GM18907 (cell line): ENCODE data around the gene ELOVL6.
"Not testable (repeated sequence)": the region's sequence is repeated elsewhere in the genome, so short reads cannot be mapped to it uniquely, and the experiment has no call there.

Experiments
- ATAC-seq: cut with Tn5 transposase; IDR thresholded peaks from one replicate; pipeline ENCODE4 v1.9.1; 2021; ENCODE audit warnings: mild to moderate bottlenecking, moderate library complexity; ENCODE audit not compliant: unreplicated experiment

ELOVL6 gene

DNA sequence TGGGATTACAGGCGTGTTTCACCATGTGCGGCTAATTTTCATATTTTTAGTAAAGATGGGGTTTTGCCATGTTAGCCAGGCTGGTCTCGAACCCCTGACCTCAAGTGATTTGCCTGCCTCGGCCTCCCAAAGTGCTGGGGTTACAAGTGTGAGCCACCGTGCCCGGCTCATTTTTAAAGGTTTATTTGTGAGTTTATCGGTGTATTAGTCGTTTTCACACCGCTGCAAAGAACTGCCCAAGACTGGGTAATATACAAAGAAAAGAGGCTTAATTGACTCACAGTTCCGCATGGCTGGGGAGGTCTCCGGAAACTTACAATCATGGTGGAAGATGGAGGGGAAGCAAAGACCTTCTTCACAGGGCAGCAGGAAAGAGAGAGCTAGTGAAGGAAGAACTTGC, 159.3 kb downstream of the ELOVL6 start:
- not testable (repeated sequence) for ATAC-seq

DNA sequence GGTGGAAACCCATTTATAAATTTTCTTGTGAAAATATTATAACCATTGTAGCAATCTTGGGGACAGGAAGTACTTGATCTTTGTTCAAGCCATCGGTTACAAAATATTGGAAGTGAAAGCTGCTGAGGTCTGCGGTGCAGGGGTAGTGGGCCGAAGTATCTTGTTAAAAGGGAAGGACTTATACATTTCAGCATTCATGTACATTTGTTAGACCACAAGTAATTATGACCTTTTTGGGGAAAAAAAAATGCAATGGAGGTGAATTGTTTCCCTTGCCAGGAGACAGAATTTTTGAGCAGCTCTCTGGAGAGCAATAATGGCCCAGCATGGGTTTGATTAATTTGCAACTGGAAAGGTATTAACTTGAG, 164.4 kb downstream of the ELOVL6 start:
- ATAC-seq, result peak; percentile 97

DNA sequence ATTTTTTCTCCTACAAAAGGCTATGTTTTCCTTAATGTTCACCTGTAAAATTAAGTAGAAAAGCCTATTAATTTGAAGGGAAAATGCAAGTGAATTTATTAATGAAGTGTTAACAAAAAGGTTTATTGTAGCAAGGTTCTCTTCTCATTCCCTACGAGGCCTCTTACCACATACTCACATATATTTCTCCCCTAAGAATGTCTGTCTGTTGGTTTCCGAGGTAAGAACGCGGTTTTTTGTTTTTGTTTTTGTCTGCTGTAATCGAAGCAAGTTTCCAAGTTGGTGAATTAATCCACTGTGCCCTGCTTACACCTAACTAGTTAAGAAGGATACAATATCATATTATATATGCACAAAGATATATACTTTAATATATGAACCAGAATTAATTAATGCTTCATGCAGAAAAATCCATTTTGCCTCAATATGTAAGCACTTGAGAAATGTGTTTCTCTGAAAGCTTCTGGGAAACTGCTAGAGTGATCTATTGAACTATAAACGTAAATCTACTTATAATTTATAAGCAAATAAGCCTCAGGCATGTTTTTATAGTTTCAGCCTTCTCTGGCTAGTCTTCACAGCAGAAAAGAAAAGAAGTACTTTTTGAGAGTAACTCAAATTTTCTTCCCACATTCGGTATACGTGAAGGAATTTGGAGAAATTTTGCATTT, 164.9 kb downstream of the ELOVL6 start:
- ATAC-seq, result peak; percentile 8

- ATAC-seq, result peak; percentile 41
Measured at GRCh38 chr4:110032603-110033002, 165.8 kb downstream of the ELOVL6 start.

DNA sequence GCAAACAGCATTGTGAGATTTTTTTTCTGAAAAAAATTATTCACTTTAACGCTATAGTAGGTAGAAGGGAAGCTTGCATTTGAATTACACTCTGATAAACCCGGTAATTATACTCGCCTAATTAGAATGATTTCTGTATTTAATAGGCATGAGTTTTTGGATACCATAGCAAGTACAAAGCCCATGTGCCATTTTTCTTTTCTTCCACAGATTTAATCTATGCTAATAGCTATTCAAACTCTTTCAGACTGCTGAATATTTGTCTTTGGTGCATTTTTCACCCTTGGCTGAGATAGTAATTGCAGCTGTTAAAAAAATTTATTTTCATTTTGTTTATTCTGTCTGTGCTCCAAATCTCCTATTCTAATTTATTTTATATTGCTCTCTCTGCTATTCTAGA, 172.7 kb downstream of the ELOVL6 start:
- no peak for ATAC-seq

- no peak for ATAC-seq
Measured at GRCh38 chr4:110025056-110025455, 173.4 kb downstream of the ELOVL6 start.

DNA sequence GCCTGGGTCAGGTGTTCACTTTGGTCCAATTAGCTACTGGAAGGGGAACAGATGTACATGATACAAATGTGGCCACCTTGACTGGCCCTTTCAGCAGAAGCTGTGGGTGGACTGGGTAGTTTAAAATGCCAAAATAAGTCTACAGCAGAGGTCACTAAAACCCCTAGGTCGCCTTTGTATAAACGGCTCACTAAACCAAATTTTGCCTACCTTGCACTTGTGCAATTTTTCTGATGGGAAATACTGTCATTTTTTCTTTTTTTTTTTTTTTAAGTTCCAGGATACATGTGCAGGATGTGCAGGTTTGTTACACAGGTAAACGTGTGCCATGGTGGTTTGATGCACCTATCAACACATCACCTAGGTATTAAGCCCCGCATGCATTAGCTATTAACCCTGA, 176.0 kb downstream of the ELOVL6 start:
- ATAC-seq, result no peak

DNA sequence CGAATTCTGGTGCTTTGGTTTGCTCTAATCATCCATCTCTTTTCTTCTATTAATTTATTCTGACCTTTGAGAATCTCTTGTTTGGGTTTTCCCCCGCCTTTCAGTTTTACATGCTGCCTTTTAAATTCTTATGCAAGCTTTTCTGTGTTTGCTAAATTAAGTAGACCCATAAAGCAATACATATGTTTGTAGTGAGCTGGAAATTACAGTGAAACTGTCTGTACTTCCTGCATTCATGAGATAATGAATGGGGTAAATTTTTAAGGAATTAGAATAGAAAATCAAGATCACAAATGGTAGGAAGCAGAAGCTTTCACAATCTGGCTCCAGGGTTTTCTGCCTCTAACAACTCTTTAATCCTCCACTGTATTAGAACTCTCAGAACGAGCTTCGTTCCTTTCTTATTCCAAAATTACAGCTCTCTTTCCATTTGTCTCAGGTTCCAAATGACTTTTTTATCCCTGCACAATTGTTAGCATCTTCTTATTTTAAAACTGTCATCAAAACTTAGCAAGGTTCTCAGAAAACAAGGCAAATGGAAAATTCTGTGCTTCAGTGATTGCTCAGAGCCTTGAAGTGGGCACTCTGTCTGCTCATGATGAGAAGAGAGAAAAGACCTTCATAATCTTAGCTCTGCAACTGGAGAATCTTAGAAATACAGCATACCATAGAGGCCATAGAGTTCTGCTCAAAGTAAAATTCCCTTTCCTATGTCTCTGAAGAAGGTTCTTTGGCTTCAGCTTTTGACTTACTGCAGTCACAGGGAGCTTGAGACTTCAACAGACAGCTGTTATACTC, 177.6 kb downstream of the ELOVL6 start:
- no peak for ATAC-seq

- no peak for ATAC-seq
Measured at GRCh38 chr4:110020139-110020538, 178.3 kb downstream of the ELOVL6 start.

DNA sequence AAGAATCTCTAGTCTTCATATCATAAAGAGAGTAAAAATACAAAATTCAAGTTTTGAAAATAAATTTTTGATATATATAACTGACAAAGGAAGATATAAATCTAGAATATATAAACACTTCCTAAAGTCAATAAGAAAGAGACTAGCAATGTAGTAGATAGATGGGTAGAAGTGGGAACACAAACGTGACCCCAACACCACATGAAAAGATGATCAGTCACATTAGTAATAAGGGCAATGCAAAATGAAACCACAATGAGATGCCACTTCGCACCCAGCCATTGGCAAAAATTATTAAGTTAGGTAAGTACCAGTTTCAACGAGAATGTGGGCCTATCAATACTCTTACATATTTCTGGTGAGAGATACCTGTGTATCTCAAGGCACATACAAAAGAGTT, 179.3 kb downstream of the ELOVL6 start:
- no peak for ATAC-seq

- no peak for ATAC-seq
Measured at GRCh38 chr4:110014233-110014632, 184.2 kb downstream of the ELOVL6 start.

DNA sequence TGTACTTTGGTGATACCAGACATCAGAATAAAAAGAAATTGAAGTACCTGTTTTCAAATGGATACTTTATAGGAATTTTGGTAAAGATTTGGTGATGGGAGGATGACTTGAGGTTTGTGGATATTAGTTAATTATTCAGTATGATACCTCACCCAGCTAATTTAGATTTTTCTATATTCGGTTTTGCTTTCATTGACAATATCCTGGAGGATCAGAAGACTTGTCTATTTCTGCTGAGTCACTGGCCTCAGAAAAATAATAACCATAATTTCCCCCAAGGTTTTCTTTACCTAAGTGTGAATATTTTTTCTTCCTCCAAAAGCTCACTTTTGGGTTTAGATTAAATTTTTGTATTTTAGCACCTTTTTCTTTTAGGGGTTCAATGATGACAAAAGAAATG, 185.5 kb downstream of the ELOVL6 start:
- no peak for ATAC-seq

DNA sequence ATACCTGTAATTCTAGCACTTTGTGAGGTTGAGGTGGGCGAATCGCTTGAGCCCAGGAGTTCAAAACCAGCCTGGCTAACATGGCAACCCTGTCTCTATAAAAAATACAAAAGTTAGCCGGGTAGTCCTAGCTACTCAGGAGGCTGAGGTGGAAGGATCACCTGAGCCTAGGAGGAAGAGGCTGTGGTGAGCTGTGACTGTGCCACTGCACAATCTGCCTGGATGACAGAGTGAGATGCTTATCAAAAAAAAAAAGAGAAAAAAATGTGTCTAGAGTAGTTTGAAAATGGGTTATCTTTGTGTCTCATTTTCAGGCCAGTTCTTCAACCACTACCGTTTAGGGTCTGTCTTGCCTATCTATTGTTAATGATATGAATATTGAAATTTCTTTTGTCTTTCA, 187.6 kb downstream of the ELOVL6 start:
- ATAC-seq, result no peak

GRCh38 chr4:110009550-110009949, 188.9 kb downstream of the ELOVL6 start:
- no peak for ATAC-seq

DNA sequence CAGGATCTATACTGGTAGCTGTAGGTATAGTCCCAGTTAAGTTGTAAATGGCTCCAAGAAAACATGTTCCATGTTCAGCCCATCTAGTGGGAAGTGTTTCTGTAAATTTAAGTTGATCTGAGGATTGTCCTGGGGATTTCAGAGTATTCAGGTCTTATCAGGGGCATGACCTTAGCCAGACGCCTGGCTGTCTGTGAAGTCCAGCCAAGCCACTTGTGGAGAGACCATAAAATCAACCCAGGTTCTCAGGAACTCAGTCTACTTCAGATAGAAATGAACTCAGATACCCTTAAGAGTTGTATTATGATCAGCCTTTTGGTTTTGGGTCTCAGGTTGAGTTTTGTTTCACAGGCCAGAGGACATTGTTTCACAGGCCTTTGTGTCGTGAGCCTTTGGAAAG, 189.9 kb downstream of the ELOVL6 start:
- no peak for ATAC-seq

DNA sequence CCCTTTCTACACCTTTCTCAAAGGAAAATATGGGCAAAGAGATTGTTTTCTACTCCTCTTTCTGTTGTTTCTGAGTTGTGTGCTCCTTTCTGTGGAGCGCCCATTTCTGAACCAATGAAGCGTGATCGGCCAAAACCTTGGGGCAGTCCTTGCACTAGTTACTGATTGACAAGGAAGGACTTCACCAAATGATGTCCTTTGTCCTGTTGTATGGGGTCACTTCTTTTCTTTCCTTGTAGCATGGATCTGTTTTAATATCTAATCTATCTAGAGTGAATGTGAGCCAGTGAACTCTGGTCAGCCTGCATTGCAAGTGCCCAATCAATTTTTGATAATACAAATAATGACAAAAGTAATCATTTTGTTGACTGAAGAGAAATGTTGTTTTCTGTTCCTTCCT, 191.2 kb downstream of the ELOVL6 start:
- no peak for ATAC-seq

DNA sequence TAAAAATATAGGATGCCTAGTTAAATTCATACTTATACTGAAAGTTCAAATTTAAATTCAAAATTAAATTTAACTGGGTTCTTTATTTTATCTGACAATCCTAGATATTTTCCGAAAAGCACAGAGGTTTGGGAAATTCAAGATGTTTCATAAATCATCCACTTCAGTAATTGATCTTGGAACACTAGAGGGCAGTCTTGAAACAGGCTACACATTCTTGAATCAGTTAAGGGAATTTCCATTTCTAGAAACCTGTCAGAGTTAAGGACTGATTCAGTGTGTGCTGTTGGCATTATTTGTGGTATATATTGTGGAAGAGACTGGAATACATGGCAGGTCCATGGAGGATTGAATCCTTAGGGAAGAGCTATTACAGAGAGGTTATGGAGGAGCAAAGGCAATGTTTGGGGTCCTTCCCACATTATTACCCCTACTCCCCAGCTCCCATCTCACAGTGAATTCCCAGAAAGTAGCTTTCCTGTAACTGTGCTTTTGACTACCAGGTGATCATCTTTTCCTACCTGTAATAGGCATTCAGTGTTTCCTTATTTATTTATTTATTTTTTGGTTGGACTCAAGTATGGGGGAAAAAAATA, 192.9 kb downstream of the ELOVL6 start:
- ATAC-seq, result peak; percentile 76

DNA sequence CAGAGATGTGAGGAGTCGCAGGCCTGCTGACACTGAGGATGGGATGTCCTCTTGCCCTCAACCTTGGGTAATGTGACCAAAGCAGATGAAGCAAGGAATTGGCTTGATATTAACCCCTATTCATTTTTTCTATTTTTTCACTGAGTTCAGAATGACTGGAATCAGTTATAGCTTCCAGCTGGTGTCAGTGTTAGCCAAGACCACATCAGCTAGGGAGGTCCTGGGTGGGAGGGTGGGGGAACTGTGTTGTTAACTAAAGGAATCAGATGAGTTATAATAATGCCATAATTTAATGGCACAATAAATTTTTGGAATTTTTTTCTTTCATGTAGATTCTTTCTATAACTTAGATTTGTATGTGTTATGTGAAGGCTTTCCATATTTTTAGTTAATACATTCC, 193.9 kb downstream of the ELOVL6 start:
- ATAC-seq, result no peak

GRCh38 chr4:110003401-110004187, 194.8 kb downstream of the ELOVL6 start:
- ATAC-seq, result no peak

- no peak for ATAC-seq
Measured at GRCh38 chr4:110002326-110002725, 196.1 kb downstream of the ELOVL6 start.

- no peak for ATAC-seq
Measured at GRCh38 chr4:109999585-109999912, 198.9 kb downstream of the ELOVL6 start.
